Measurements from ENCODE around the gene SERPINA3. TPM values are rescaled to one million over a fixed set of nuclear protein-coding genes. Genes with fewer than 3 reads are reported as not detected.

Gene SERPINA3
- total and polyA plus RNA-seq, 2 of the 8 experiments (the other 6 are each of a cell fraction or from before 2014, with no cell fraction given), result not detected

DNA sequence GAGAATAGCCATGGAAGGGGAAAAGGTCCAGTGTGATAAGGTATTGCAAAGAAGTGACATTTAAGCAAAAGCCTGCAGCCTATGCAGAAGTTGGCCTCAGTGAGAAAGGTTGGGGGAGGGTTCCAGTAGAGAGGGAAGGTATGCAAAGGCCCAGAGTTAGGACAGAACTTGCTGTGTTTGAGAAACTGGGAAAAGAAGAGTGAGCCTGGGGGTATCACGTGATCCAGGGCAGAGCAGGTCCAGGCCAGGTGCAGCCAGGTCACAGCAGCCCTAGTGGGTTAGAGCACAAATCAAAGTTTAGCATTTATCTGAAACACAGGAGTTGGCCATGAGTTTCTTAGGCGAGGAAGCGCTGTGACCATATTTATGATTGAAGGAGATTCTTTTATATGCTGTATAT lies 29.3 kb upstream of the SERPINA3 start:
- Histone ChIP-seq H2AK5ac (ENCODE audit: low read depth, low read length) (no peak overlapping the region), H3K14ac (ENCODE audit: insufficient read length) (no peak overlapping the region), H3K56ac (replicated peaks; ENCODE audit: insufficient read length, low read depth, low read length) (no peak overlapping the region), H2BK15ac (ENCODE audit: low read length) (no peak overlapping the region), H4K5ac (ENCODE audit: insufficient read length, low read depth, low read length) (no peak overlapping the region), H2BK20ac (ENCODE audit: low read length) (no peak overlapping the region), H3K36me3 (ENCODE audit: control insufficient read depth in 2 of 4, insufficient read depth in 4 of 4, low read length in 3 of 4) (no peaks in the 10 kb centered on the region), H3K23ac (ENCODE audit: insufficient read length) (no peak overlapping the region), H3K4me1 (replicated peaks in 1 of 4; ENCODE audit: control insufficient read depth in 3 of 4, insufficient read depth in 4 of 4, low read length in 3 of 4) (peaks cover 0 to 4% (median 1%) of the 10 kb centered on the region in 4 experiments; a peak in 1 of 7 replicates), H3K9ac (replicated peaks in 1 of 4; ENCODE audit: extremely low read depth in 1 of 4, low read depth in 3 of 4, low read length in 3 of 4) (no peak overlapping the region), H4K91ac (replicated peaks; ENCODE audit: insufficient read length, low read length) (no peak overlapping the region), H2AFZ (ENCODE audit: low read length) (no peak overlapping the region), H3K27ac (ENCODE audit: low read depth, low read length) (no peak overlapping the region), H2BK5ac (ENCODE audit: low read depth, low read length) (no peak overlapping the region), H3K4ac (replicated peaks; ENCODE audit: insufficient read length, low read depth, low read length) (no peak overlapping the region), H3K4me2 (ENCODE audit: insufficient read depth in 1 of 2, low read depth in 2 of 2, low read length in 2 of 2) (no peak overlapping the region), H2BK12ac (ENCODE audit: low read depth, low read length) (no peak overlapping the region), H2BK120ac (replicated peaks; ENCODE audit: low read depth, low read length) (no peak overlapping the region), H3K27me3 (replicated peaks in 1 of 4; ENCODE audit: control insufficient read depth in 3 of 4, extremely low read depth in 1 of 4, insufficient read depth in 3 of 4, low read length in 3 of 4) (peaks cover 0 to 2% (median 0%) of the 10 kb centered on the region in 4 experiments; a peak in 2 of 7 replicates), H4K20me1 (replicated peaks in 1 of 2; ENCODE audit: control insufficient read depth in 1 of 2, insufficient read depth in 2 of 2, low read length in 2 of 2) (no peaks in the 10 kb centered on the region), H3K9me3 (ENCODE audit: insufficient read depth in 2 of 2, low read depth in 1 of 2, low read length in 1 of 2) (peaks cover 7 to 8% of the 10 kb centered on the region in 2 experiments; a peak in 2 of 4 replicates), H3K18ac (ENCODE audit: extremely low read depth, low read length) (no peak overlapping the region), H3K79me2 (ENCODE audit: control insufficient read depth in 1 of 2, insufficient read depth in 2 of 2, low read length in 2 of 2) (no peaks in the 10 kb centered on the region), H3K23me2 (ENCODE audit: low read depth, low read length) (no peaks in the 10 kb centered on the region), H4K8ac (ENCODE audit: extremely low read depth, insufficient read depth, low read length) (no peak overlapping the region), H3K79me1 (ENCODE audit: low read depth, low read length) (no peaks in the 10 kb centered on the region), H3K4me3 (ENCODE audit: extremely low read depth in 1 of 4, insufficient read depth in 2 of 4, low read depth in 3 of 4, low read length in 4 of 4) (no peak overlapping the region)
- WGBS, 2 experiments (ENCODE audit: extremely low coverage in 1 of 2, insufficient coverage in 1 of 2, insufficient read length in 1 of 2, insufficient replicate concordance in 2 of 2, low coverage in 1 of 2, low lambda C conversion rate in 2 of 2, missing lambda C conversion rate in 1 of 2), result 86% methylated on average over 3 of the region's 3 CpGs; no CpG with 5 or more reads in 1 of the 2 experiments
- FAIRE-seq (no peak), DNase-seq (ENCODE audit: low read depth in 1 of 2, low spot score in 2 of 2) (no peak)
- ChIA-PET POLR2A (ENCODE audit: partially characterized antibody) (no interaction called here), CTCF (ENCODE audit: partially characterized antibody) (interaction anchor here (0.6 to 1.5 kb wide), 4 partner anchors 14 to 201 kb away, joined by 3 to 4 read pairs (median 4); no protein-coding TSS in a partner anchor)
- TF ChIP-seq YY1 (IDR thresholded peaks at IDR 0.05; ENCODE audit: low read depth, low read length) (no peak), TEAD4 (IDR thresholded peaks at IDR 0.05; ENCODE audit: low read depth, low read length) (no peak), KDM4A (IDR thresholded peaks at IDR 0.05; ENCODE audit: low read depth, low read length, severe bottlenecking) (no peak), TCF12 (IDR thresholded peaks at IDR 0.05; ENCODE audit: low read depth, low read length) (no peak), CTBP2 (IDR thresholded peaks at IDR 0.05; ENCODE audit: borderline replicate concordance, insufficient read depth, insufficient read length, low read length) (no peak), GTF2F1 (IDR thresholded peaks at IDR 0.05; ENCODE audit: borderline replicate concordance, low read depth, low read length) (no peak), PHF8 (conservative IDR thresholded peaks at IDR 0.05; ENCODE audit: low read depth, low read length) (no peak), EP300 (IDR thresholded peaks at IDR 0.05; ENCODE audit: borderline replicate concordance in 1 of 2, low read depth in 2 of 2, low read length in 2 of 2) (no peak), TAF7 (optimal IDR thresholded peaks at IDR 0.05; ENCODE audit: borderline replicate concordance, low read depth, low read length) (no peak), CHD2 (IDR thresholded peaks at IDR 0.05; ENCODE audit: low read length) (no peak), MAFK (IDR thresholded peaks at IDR 0.05; ENCODE audit: low read depth, low read length) (no peak), HDAC6 (IDR thresholded peaks at IDR 0.05; ENCODE audit: low read depth, low read length) (no peak), BRCA1 (IDR thresholded peaks at IDR 0.05; ENCODE audit: low read depth, low read length) (no peak)
- TF ChIP-seq, protein P1, sequence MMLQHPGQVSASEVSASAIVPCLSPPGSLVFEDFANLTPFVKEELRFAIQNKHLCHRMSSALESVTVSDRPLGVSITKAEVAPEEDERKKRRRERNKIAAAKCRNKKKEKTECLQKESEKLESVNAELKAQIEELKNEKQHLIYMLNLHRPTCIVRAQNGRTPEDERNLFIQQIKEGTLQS (IDR thresholded peaks at IDR 0.05; ENCODE audit: insufficient read depth, low read depth, low read length), result no peak
